Astrocyte (in vitro differentiated cells and primary cell): ENCODE measurements around the gene PNISR. TPM values are rescaled to one million over a fixed set of nuclear protein-coding genes. Genes with fewer than 3 reads are reported as not detected.

Experiments
- DNase-seq: peaks from one replicate; pipeline ENCODE4 v3.0.0-alpha.2; 2010; ENCODE audit warnings: low read depth
- FAIRE-seq: peaks from 2 replicates; lab custom pipeline; 2011; peaks lifted over from hg19 to GRCh38; lab: Jason Lieb, UNC
- H2AFZ ChIP-seq: 2 replicates; pipeline ENCODE4 v1.6.0; 2012; ENCODE audit warnings: low read depth, low read length, inconsistent platforms
- H3K27ac ChIP-seq: 2 replicates; pipeline ENCODE4 v1.5.1; 2011; ENCODE audit warnings: low read depth, low read length, inconsistent platforms
- H3K27me3 ChIP-seq: 2 replicates; pipeline ENCODE4 v1.6.0; 2011; ENCODE audit warnings: low read length, inconsistent platforms; ENCODE audit not compliant: insufficient read depth
- H3K36me3 ChIP-seq: 2 replicates; pipeline ENCODE4 v1.5.1; 2011; ENCODE audit warnings: low read length, inconsistent platforms; ENCODE audit not compliant: insufficient read depth
- H3K4me1 ChIP-seq: 2 replicates; pipeline ENCODE4 v1.5.1; 2011; ENCODE audit warnings: low read length, inconsistent platforms; ENCODE audit not compliant: insufficient read depth
- H3K4me2 ChIP-seq: 2 replicates; pipeline ENCODE4 v1.6.0; 2012; ENCODE audit warnings: low read length, inconsistent platforms
- H3K4me3 ChIP-seq: 2 replicates; pipeline ENCODE4 v1.5.1; 2011; ENCODE audit warnings: low read depth, mild to moderate bottlenecking, low read length, inconsistent platforms; ENCODE audit not compliant: insufficient read depth
- H3K79me2 ChIP-seq: 2 replicates; pipeline ENCODE4 v1.6.0; 2012; ENCODE audit warnings: mild to moderate bottlenecking, low read length, inconsistent platforms; ENCODE audit not compliant: insufficient read depth
- H3K9ac ChIP-seq: 2 replicates; pipeline ENCODE4 v1.6.0; 2012; ENCODE audit warnings: mild to moderate bottlenecking, low read length, inconsistent platforms
- H3K9me3 ChIP-seq: 2 replicates; pipeline ENCODE4 v1.5.1; 2012; ENCODE audit warnings: low read depth, mild to moderate bottlenecking, low read length, inconsistent platforms; ENCODE audit not compliant: insufficient read depth
- H4K20me1 ChIP-seq: 2 replicates; pipeline ENCODE4 v1.6.0; 2012; ENCODE audit warnings: low read length, inconsistent platforms; ENCODE audit not compliant: insufficient read depth
- H3K27ac Mint-ChIP-seq: one replicate; pipeline ENCODE4 v1.8.0; 2021; ENCODE audit warnings: mild to moderate bottlenecking, mixed read lengths; ENCODE audit not compliant: unreplicated experiment
- H3K27me3 Mint-ChIP-seq: one replicate; pipeline ENCODE4 v1.8.0; 2021; ENCODE audit warnings: low read depth, mixed read lengths; ENCODE audit not compliant: unreplicated experiment
- H3K36me3 Mint-ChIP-seq: one replicate; pipeline ENCODE4 v1.8.0; 2021; ENCODE audit warnings: low read depth, mixed read lengths; ENCODE audit not compliant: unreplicated experiment
- H3K4me1 Mint-ChIP-seq: one replicate; pipeline ENCODE4 v1.8.0; 2021; ENCODE audit warnings: low read depth, mixed read lengths; ENCODE audit not compliant: unreplicated experiment
- H3K4me3 Mint-ChIP-seq: one replicate; pipeline ENCODE4 v1.8.0; 2021; ENCODE audit warnings: mild to moderate bottlenecking, moderate library complexity, mixed read lengths; ENCODE audit not compliant: unreplicated experiment
- H3K9me3 Mint-ChIP-seq: one replicate; pipeline ENCODE4 v1.8.0; 2021; ENCODE audit warnings: mild to moderate bottlenecking, mixed read lengths; ENCODE audit not compliant: unreplicated experiment
- CTCF ChIP-seq: IDR thresholded peaks from 2 replicates; pipeline ENCODE4 v1.5.1; 2011; ENCODE audit warnings: low read depth, mild to moderate bottlenecking, inconsistent platforms, low read length, moderate library complexity; ENCODE audit not compliant: insufficient read depth
- EZH2 ChIP-seq: IDR thresholded peaks from 2 replicates; pipeline ENCODE4 v1.6.1; 2012; ENCODE audit warnings: mild to moderate bottlenecking, low read length, inconsistent platforms; ENCODE audit not compliant: insufficient read depth
- total RNA-seq: library from RNA; stranded (reverse); gene quantifications from 2 replicates; pipeline ENCODE4 v1.2.1, GENCODE V29; 2021

PNISR gene
- total RNA-seq, 1 donor from 2014 or later, result 62.2 TPM

GRCh38 chr6:99362678-99363268 is 62.3 kb downstream of the PNISR start:
- H3K36me3 Mint-ChIP-seq, result no peaks in the 10 kb centered on the region
- Histone ChIP-seq H3K9ac (no peak overlapping the region), H4K20me1 (no peaks in the 10 kb centered on the region), H3K27me3 (peaks cover 3% of the 10 kb centered on the region), H3K9me3 (no peaks in the 10 kb centered on the region), H3K4me1 (no peaks in the 10 kb centered on the region), H3K4me2 (no peak overlapping the region), H3K36me3 (no peaks in the 10 kb centered on the region), H2AFZ (no peak overlapping the region), H3K79me2 (no peaks in the 10 kb centered on the region), H3K4me3 (no peak overlapping the region), H3K27ac (no peak overlapping the region)
- no peak overlapping the region for H3K27ac Mint-ChIP-seq
- no peaks in the 10 kb centered on the region for H3K9me3 Mint-ChIP-seq
- TF ChIP-seq CTCF, result no peak
- TF ChIP-seq EZH2, result no peak
- no peak overlapping the region for H3K4me3 Mint-ChIP-seq
- no peak for DNase-seq
- H3K27me3 Mint-ChIP-seq, result peaks cover 12% of the 10 kb centered on the region
- FAIRE-seq, result no peak
- peaks cover 3% of the 10 kb centered on the region for H3K4me1 Mint-ChIP-seq

GRCh38 chr6:99359800-99360199 is 65.3 kb downstream of the PNISR start:
- FAIRE-seq (no peak), DNase-seq (no peak)
- peaks cover 3% of the 10 kb centered on the region for H3K4me1 Mint-ChIP-seq
- H3K9me3 Mint-ChIP-seq, result peaks cover 3% of the 10 kb centered on the region
- no peak for TF ChIP-seq EZH2
- no peak for TF ChIP-seq CTCF
- no peaks in the 10 kb centered on the region for H3K36me3 ChIP-seq
- no peak overlapping the region for H3K4me3 ChIP-seq
- H3K9ac ChIP-seq, result no peak overlapping the region
- H3K27ac ChIP-seq, result no peak overlapping the region
- no peaks in the 10 kb centered on the region for H3K4me1 ChIP-seq
- H3K4me3 Mint-ChIP-seq, result no peak overlapping the region
- no peaks in the 10 kb centered on the region for H4K20me1 ChIP-seq
- peaks cover 13% of the 10 kb centered on the region for H3K27me3 ChIP-seq
- peaks cover 27% of the 10 kb centered on the region for H3K27me3 Mint-ChIP-seq
- H3K27ac Mint-ChIP-seq, result no peak overlapping the region
- no peak overlapping the region for H3K4me2 ChIP-seq
- no peaks in the 10 kb centered on the region for H3K79me2 ChIP-seq
- no peaks in the 10 kb centered on the region for H3K36me3 Mint-ChIP-seq
- no peak overlapping the region for H2AFZ ChIP-seq
- no peaks in the 10 kb centered on the region for H3K9me3 ChIP-seq

GRCh38 chr6:99356641-99357040 is 68.5 kb downstream of the PNISR start:
- no peak for FAIRE-seq
- Mint-ChIP-seq H3K9me3 (peaks cover 3% of the 10 kb centered on the region), H3K4me1 (no peaks in the 10 kb centered on the region)

More at GRCh38 chr6:99356641-99357040, 68.5 kb downstream of the PNISR start:
- H3K36me3 Mint-ChIP-seq, result no peaks in the 10 kb centered on the region
- H3K4me3 Mint-ChIP-seq, result no peak overlapping the region
- H3K27ac Mint-ChIP-seq, result no peak overlapping the region
- Histone ChIP-seq H3K4me1 (no peaks in the 10 kb centered on the region), H3K9ac (no peak overlapping the region), H3K36me3 (no peaks in the 10 kb centered on the region), H3K27ac (no peak overlapping the region), H3K79me2 (no peaks in the 10 kb centered on the region), H3K27me3 (peaks cover 13% of the 10 kb centered on the region), H3K4me2 (no peak overlapping the region), H4K20me1 (no peaks in the 10 kb centered on the region), H3K9me3 (no peaks in the 10 kb centered on the region), H3K4me3 (no peak overlapping the region), H2AFZ (no peak overlapping the region)
- TF ChIP-seq CTCF, result no peak
- no peak for TF ChIP-seq EZH2
- peaks cover 34% of the 10 kb centered on the region for H3K27me3 Mint-ChIP-seq
- no peak for DNase-seq
